ENCODE data around the gene GNB4. TPM values are rescaled to one million over a fixed set of nuclear protein-coding genes. Genes with fewer than 3 reads are reported as not detected.

The GNB4 gene
- total RNA-seq, 2 experiments from 2014 or later = 0.41 to 0.56 TPM

GRCh38 chr3:179375091-179375999 is 75.9 kb downstream of the GNB4 start:
- Mint-ChIP-seq H3K9me3 (no peaks in the 10 kb centered on the region), H3K4me1 (ENCODE audit: low read depth) (no peaks in the 10 kb centered on the region), H3K27ac (no peak overlapping the region), H3K27me3 (no peaks in the 10 kb centered on the region), H3K36me3 (ENCODE audit: low read depth) (peaks cover 72% of the 10 kb centered on the region), H3K4me3 (no peak overlapping the region)
- ATAC-seq (ENCODE audit: poor library complexity) (no peak), DNase-seq (no peak)
- Histone ChIP-seq H3K27ac (ENCODE audit: low read depth in 1 of 2, low read length in 2 of 2) (no peak overlapping the region), H3K4me1 (ENCODE audit: insufficient read depth, low read length) (no peaks in the 10 kb centered on the region), H3K4me3 (ENCODE audit: low read length) (no peak overlapping the region), H3K36me3 (ENCODE audit: insufficient read depth, low read length) (peaks cover 57% of the 10 kb centered on the region), H3K9me3 (ENCODE audit: control insufficient read depth in 1 of 2, insufficient read depth in 1 of 2, low read length in 2 of 2) (no peaks in the 10 kb centered on the region), H3K27me3 (ENCODE audit: control insufficient read depth in 1 of 2, insufficient read depth in 2 of 2, low read length in 2 of 2) (no peaks in the 10 kb centered on the region)
- ChIA-PET POLR2A (no interaction called here), CTCF (interaction anchor here (1.2 to 1.6 kb wide), 2 partner anchors 22 to 25 kb away, joined by 4 read pairs; no protein-coding TSS in a partner anchor)
- no peak for TF ChIP-seq CTCF (IDR thresholded peaks at IDR 0.05)
- intact Hi-C loops (cut with DNase I, micrococcal nuclease) = no loop called here

GRCh38 chr3:179373938-179374337 is 77.3 kb downstream of the GNB4 start:
- H3K4me1 ChIP-seq (ENCODE audit: insufficient read depth, low read length) = no peaks in the 10 kb centered on the region
- no peaks in the 10 kb centered on the region for H3K9me3 Mint-ChIP-seq

GRCh38 chr3:179369621-179370020 is 81.6 kb downstream of the GNB4 start:
- Mint-ChIP-seq H3K9me3 (no peaks in the 10 kb centered on the region), H3K4me3 (no peak overlapping the region), H3K36me3 (ENCODE audit: low read depth) (peaks cover 69% of the 10 kb centered on the region), H3K27me3 (no peaks in the 10 kb centered on the region), H3K4me1 (ENCODE audit: low read depth) (no peaks in the 10 kb centered on the region), H3K27ac (no peak overlapping the region)
- H3K4me3 ChIP-seq (ENCODE audit: low read length) = no peak overlapping the region
- ATAC-seq (ENCODE audit: poor library complexity) (no peak), DNase-seq (no peak)
- intact Hi-C loops (cut with DNase I, micrococcal nuclease) = no loop called here
- ChIA-PET CTCF (interaction anchor here (0.6 kb wide), 1 partner anchor 49 kb away, joined by 3 read pairs; no protein-coding TSS in a partner anchor), POLR2A (no interaction called here)
- H3K27ac ChIP-seq (ENCODE audit: low read depth in 1 of 2, low read length in 2 of 2) = no peak overlapping the region
- no peaks in the 10 kb centered on the region for H3K4me1 ChIP-seq (ENCODE audit: insufficient read depth, low read length)
- TF ChIP-seq CTCF (IDR thresholded peaks at IDR 0.05) = no peak
- no peaks in the 10 kb centered on the region for H3K9me3 ChIP-seq (ENCODE audit: control insufficient read depth in 1 of 2, insufficient read depth in 1 of 2, low read length in 2 of 2)
- no peaks in the 10 kb centered on the region for H3K27me3 ChIP-seq (ENCODE audit: control insufficient read depth in 1 of 2, insufficient read depth in 2 of 2, low read length in 2 of 2)
- peaks cover 55% of the 10 kb centered on the region for H3K36me3 ChIP-seq (ENCODE audit: insufficient read depth, low read length)

More at GRCh38 chr3:179373938-179374337, 77.3 kb downstream of the GNB4 start:
- no peak overlapping the region for H3K27ac Mint-ChIP-seq
- Histone ChIP-seq H3K9me3 (ENCODE audit: control insufficient read depth in 1 of 2, insufficient read depth in 1 of 2, low read length in 2 of 2) (no peaks in the 10 kb centered on the region), H3K27me3 (ENCODE audit: control insufficient read depth in 1 of 2, insufficient read depth in 2 of 2, low read length in 2 of 2) (no peaks in the 10 kb centered on the region), H3K4me3 (ENCODE audit: low read length) (no peak overlapping the region), H3K27ac (ENCODE audit: low read depth in 1 of 2, low read length in 2 of 2) (no peak overlapping the region), H3K36me3 (ENCODE audit: insufficient read depth, low read length) (peaks cover 58% of the 10 kb centered on the region)
- ATAC-seq (ENCODE audit: poor library complexity) (no peak), DNase-seq (no peak)
- ChIA-PET POLR2A (no interaction called here), CTCF (interaction anchor here (1.0 to 1.2 kb wide), 2 partner anchors 22 to 24 kb away, joined by 3 to 4 read pairs; no protein-coding TSS in a partner anchor)
- H3K4me1 Mint-ChIP-seq (ENCODE audit: low read depth) = no peaks in the 10 kb centered on the region
- H3K27me3 Mint-ChIP-seq = no peaks in the 10 kb centered on the region
- TF ChIP-seq CTCF (IDR thresholded peaks at IDR 0.05) = no peak
- H3K4me3 Mint-ChIP-seq = no peak overlapping the region
- intact Hi-C loops (cut with DNase I, micrococcal nuclease) = no loop called here
- peaks cover 67% of the 10 kb centered on the region for H3K36me3 Mint-ChIP-seq (ENCODE audit: low read depth)
